HG03060 (cell line): ENCODE measurements around the gene CBX3.
"Not testable (repeated sequence)": the region's sequence is repeated elsewhere in the genome, so short reads cannot be mapped to it uniquely, and the experiment has no call there.

ENCODE experiments used
- ATAC-seq: cut with Tn5 transposase; IDR thresholded peaks from one replicate; pipeline ENCODE4 v1.9.1; 2021; ENCODE audit warnings: low read depth, moderate number of reproducible peaks; ENCODE audit not compliant: unreplicated experiment

Gene CBX3

DNA sequence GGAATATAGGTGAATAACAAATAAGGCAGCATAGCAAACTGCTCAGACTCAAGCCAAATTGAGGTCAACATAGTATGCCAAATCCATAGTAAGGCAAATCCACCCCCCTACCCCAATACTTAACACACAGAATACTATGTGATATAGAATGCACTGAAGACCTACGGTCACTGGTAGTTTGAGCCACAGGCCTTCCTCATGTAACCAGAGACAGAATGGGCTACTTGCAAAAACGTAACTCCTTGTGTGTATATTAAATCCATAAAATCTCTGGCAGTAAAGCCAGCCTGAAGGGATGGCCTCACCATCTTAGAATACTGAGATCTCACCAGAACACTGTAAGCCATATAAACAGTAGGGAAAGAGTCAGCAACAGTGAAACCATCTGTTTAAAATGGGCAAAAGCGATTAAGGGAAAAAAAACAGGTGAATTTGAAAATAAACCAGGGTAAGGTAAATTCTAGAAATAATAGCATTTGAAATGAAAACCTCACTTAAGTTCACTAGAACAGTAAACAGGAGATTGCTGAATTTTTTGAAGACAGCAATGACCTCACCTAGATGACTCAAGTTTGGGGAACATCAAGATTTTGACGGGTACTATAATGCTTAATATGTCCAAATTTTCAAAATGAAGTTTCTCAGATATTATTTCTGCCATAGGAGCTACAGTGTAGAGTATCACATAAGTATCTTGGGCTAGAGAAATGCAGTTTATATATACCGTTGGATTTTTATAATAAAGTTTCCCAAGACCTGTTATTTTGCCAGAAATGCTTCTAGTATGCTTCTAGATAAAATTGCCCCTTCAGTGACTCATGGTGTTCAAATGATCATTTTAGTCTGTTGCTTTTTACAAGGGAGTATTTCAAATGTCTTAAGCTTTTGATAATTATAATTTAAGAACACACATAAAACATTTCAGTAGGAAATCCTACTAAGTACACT lies 14.9 kb upstream of the CBX3 start:
- no peak for ATAC-seq

DNA sequence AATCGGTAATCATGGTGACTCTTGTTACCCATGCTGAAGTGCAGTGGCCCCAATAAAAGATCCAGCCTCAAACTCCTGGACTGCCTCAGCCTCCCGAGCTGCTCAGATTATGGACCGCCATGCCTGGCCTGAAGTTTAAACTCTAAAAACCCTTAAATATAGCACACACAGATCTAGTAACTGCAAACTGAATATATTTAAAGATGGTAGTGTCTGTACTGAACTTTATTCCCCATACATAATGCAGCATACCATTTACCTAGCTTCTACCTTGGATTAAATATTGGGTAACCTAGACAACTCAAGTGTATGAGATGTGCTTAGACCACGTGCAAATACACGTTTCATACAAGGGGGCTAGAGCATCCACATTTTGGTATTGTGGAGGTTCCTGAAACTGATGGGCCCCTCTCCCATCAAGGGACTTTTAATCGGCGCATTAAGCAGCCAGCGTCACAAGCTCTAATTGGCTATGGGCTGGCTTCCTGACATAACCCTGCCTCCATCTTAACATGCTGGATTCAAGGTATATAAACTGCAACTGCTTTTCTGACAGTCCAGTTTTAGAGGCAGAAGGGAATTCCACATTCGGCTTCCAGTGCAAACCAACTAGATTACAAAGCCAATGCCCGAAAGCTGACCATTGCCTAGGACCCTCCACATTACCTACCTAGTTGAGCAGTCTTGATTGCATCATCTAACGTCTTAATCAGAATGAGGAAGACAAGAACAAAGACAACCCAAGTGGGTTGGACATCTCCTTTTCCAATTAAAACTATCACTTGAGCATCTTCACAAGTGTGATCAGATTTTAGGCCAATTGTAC lies 14.0 kb upstream of the CBX3 start:
- no peak for ATAC-seq

DNA sequence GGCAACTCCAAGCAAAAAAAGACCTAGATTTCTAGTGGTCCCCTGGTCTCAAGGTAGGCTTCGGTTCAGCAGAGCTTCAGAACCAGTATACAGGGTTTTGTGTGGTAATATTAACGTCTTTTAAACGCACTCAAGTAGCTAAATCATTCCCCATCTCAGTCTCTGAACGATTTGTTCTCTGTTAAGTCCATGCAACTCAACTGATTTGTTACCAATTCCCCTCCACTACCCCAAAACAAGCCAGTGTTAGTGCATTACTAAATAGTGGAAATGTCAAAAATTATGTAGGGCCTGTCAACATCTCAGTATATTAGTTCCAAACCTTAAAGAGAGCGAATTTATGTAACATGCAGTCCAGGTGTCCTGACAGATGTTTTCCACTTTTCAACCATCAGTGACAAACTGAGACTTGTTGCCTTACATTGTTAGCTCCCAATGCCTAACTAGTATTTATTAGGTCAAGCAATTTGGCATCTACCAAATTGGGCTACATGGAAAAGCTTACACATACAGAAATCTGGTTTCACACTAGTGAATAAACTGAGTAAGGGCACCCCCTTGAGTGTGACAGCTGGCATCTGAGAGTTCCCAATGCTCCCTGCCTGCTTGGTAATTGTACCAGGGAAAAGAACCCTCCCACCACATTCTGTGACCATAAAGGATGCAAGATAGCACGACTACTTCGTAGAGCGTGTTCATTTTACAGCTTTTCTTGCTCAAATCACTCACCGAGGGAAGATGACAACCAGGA lies 13.2 kb upstream of the CBX3 start:
- no peak for ATAC-seq

DNA sequence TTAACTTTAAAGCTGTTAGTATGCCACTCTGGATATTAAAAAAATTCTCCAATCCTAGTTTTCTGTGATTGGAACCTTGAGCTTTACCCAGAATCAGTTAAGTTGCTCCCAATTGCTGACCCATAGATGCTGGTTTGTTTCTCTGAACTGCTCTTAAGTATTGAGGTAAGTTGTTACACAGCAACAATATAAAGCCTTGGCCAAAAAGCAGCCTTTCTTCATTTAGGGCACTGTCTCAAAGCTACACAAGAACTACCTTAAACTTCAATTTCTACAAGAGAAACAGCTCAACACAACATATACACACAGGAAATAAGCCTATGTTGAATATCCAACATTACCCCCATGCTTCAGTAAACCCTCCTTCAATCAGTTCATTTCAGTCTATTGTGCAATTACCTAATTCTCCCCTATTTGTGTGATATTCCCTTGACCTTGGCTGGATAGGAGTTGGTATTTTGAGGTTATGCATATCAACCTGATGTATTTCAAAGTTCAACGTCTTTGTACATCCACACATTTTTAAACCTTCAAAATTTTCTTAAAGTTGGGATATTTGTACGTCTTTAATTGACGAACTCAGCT lies 12.5 kb upstream of the CBX3 start:
- ATAC-seq = no peak

DNA sequence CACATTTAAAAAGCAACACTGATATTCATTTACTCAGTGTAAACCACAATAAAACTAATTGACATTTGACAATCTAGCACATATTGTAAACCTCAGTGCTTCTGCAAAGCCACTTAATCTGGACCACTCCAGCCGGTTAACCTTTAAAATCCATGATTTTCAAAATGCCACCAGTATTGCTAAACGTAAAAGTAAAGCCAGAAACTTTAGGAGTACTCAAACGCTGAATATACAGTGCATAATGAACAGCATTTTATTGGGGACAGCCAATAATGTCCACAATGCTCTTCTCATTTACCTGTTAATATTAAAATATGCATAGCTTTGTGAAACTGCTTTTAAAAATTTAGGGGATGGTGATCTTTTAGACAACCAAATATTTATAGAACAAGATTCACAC lies 11.8 kb upstream of the CBX3 start:
- ATAC-seq = no peak

DNA sequence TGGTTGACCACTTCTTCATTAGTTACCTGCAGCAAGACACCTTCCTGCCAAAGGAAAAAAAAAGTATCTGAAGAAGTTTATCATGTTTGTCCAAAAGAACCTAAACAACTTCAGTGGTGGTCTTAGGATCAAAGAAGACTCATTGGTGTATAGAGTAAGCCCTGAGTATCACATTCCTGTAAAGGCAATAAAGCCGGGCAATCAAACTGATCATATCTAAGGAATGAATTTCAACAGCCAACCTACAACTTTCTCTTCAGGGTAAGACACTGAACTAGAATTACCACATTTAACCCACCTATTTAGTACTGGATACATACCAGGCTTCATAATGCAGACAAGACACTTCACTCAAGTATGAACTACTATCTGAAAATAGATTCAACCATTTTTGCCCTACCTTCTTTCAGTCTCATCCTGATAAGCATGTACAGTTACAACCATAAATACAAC lies 11.1 kb upstream of the CBX3 start:
- ATAC-seq = no peak

DNA sequence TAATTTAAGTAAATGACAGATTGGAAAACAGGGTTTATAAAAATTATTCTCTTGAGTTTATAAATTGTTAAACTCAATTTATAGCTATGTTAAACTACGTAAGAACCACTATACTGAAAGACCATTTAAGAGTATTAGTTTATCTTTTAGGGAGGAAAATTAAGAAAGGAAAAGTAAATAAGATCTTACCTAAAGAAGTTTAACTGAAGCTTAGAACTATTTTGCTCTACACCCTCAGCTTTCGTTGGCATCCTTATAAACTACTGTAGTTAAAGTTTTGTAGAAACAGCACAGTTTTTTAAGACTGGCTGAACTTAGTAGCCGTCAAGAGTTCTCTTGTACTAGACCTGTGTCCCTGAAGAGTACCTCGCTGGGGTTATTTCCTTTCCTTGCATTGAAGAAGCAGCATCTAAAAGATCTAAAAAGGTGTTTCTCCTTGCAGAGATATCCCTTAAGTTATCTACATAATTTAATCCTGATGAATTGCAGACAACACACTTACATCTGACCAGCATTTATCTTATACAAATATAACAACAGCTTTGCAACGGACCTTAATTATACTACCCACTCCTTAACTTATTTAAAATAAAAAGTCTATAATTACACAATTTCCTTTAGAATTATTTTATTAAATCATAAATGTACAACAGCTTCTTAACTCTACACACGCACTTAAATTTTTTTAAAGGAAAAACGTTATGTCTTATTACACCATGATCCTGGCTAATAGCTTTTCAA lies 10.1 kb upstream of the CBX3 start:
- ATAC-seq = no peak

DNA sequence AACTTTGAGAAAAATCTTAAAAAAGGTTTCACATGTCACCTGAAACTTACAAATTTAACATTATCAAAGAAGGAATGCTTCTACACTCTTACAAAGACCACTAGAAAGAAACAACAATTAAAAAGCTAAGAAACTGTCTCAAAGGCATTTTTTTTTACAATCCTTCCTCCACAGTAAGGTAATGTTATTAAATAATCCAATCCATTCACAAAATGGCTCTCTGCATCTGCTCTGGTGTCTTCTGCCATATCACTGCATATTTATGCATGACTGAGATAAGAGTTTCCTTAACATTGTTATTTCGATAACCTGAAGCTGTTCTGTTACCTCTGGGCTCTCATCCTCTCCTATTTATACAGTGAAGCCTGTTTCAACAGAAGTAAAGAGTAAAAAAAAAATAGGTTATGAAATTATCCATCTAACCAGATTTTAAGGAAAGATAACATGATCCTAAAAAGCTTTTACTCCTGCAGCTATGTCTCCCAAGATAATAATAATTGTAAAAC lies 9.5 kb upstream of the CBX3 start:
- no peak for ATAC-seq

DNA sequence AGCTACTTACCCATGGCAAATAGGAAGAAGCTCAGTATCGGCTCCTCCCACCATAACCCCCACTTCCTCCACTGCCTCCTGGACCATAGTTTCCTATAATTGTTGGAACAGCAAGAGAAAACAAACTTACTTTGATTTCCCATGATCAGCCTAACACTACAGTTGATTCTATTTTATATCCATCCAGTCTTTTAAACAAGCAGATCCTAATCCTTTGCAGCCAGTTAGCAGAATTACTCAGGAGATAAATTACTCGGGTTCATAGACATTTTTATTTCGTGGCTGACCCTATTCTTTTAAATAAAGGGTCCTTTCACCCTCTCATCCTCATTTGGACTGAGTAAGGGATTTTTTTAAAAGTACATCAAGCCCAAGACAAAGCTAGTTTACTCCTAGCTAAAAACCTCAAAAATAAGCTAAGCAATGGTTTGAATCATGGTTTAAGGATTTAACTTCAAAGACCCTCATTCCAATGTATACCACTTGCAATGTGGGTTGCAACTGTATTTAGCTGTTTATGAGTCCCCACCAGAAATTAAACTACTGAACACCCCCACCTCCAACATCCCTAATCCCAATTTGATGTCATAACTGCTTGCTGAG lies 9.0 kb upstream of the CBX3 start:
- no peak for ATAC-seq

DNA sequence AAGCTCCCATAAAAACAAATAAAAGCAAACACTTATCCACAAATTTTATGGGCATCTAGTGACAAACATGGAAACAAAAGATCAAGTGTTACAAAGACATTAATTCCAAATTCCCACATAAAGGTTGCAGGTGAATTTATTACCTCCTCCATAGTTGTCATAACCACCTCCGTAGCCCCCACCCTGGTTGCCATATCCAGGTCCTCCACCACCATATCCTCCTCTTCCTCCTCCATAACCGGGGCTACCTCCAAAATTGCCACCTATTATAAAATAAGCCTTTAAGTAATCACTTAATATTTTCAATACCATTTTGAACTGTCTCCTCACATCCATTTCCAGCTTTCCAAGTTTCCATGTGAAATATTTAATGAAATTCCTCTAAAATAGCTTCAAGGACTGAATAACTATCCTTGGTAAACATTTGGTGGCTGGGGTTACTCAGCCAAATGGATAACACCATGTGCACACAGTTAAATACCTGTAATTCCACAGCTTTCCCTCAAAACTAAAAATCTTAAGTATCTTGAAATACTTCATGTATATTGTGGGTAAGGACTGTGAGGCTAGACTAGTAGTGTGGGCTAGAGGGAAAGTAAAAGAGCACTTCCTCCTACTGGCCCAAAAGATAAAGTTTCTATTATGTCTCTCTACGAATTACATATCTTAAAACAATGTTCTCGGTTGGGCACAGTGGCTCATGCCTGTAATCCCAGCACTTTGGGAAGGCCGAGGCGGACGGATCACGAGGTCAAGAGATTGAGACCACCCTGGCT lies 7.9 kb upstream of the CBX3 start:
- no peak for ATAC-seq

DNA sequence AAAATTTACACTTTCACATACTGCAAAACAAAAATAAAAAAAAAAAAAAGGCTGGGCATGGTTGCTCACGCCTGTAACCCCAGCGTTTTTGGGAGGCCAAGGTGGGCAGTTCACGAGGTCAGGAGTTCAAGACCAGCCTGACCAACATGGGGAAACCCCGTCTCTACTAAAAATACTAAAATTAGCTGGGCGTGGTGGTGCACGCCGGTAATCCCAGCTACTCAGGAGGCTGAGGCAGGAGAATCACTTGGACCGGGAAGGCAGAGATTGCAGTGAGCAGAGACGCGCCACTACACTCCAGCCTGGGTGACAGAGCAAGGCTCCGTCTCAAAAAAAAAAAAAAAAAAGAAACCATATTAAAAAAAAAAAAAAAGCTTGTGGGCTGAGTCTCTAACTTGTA lies 6.8 kb upstream of the CBX3 start:
- ATAC-seq = not testable (repeated sequence)

DNA sequence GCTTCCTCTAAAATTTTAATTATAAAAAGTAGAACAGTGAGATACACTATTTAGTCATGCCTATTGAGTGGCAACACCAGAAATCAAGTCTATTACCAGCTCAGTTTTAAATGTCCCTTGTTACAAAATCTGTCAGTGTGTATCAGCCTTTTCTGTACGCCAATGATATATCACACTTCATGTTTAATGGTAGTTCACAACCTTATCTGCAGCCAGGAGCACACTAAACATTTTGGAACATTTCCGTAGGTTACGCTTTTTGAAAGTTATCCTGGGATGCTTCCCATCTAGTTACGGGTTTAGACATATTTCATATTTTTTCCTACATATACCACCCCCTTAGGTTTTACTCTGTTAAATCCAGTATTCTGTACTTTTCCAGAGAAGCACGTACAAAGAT lies 6.4 kb upstream of the CBX3 start:
- ATAC-seq = no peak

DNA sequence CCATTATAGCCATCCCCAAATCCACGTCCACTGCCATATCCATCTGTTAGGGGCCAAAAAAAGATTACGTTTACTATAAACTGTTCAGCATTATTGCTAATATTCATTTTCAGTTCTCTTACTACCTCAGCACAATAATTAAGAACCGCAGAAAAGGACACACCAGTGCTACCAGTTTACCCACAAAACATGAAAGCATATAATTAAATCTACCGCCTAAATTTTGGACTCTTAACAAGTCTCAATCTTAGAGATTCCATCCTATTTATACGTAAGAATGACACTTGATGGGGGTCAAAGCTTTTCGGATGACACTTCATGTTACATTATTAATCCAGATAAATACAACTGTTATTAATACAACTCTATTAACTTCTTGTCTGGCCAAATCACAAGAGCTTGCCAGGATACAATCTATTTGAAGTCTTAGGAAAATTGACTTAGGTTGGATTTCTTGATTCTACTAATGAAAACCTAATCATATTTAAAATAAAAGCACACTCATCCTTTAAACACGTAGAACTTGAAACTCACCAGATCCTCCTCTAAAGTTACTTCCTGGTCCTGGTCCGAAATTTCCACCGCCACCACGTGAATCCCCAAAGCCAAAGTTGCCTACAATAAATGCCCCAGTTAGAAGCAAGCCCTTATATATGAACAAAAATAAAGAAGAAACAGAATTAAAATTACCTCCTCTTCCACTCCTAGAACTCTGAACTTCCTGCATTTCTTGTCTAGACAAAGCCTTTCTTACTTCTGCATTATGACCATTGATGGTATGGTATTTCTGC lies 5.5 kb upstream of the CBX3 start:
- ATAC-seq = no peak

DNA sequence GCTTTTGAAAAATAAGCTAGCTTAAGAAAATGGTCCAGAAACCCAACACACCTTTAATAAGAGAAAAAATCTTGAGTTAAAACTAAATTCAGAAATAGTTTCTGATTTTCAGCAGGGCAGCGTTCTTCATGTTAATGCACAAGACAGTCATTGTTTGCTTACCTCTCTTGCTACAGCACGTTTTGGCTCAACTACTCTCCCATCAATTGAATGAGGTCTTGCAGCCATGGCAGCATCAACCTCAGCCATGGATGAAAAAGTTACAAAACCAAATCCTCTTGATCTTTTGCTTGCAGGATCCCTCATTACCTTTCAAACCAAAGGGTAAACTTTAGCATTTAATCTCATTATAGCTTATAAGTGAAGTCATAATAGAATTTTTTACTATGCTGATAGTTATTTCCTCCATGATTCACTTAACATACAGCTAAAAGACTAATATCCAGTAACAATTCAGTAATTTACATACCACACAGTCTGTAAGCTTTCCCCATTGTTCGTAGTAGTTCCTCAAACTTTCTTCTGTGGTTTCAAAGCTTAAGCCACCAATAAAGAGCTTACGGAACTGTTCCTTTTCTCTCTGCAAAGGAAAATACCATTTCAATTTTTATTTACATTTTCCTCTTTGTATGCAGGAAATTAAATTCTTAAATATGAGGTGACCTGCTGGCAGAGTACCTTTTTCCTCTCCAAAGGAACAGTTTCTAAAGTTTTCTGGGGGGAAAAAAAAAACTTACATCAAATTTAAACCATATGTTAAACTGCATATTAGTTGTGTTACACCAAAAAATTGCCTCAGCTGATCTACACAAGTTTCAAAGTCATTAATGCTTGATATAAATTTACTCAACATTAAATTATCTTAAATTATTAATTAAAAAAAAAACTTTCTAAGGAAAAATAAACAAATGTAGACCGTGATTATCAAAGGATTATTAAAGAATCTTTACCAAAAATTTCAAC lies 4.1 kb upstream of the CBX3 start:
- ATAC-seq = no peak

DNA sequence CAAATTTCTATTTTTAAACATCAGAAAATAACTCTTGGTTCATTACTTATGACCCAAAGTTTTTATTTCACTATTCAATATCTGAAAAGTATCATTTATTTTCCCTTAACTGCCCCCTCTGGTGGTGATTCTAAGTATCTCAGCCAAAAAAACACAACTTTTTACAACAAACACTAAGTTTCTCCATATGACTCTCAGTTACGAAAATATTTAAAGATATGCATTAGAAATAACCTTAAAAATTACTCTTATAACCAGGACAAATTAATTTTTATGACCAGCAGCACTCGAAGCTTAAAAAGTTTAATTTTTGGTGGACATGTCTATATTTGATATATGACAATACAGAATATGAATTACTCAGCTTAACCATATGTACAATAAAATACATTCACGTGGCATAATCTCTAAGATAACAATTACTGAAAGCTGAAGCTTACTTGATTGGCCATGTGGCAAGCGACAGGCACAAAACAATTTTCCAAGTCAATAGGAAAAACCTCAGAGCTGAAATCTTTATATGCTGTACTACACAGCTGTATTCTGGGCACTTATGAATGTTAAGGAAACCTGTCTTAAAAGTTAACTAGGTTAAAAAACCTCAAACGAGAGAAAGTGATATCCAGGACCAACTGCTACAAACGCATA lies 3.3 kb upstream of the CBX3 start:
- ATAC-seq = no peak

DNA sequence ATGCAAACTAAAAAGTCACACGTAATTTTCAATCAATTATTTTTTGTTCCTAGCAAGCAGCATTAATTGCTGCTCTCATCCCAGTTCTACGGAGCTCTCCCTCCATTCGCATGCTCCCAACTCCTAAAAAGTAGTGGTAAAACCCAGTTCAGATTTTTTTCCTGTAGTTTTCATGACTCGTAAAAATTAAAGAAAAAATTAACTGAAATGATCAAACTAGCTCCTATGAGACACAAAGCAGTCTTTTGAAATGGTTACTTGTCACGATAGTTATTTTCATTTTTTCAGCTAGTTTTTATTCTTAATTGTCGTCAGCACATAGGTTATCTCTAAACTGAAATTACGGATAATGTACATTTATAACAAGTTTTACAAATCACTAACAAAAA lies 2.8 kb upstream of the CBX3 start:
- ATAC-seq = no peak
